B cell (primary cell): ENCODE data around the gene PCDH9. TPM values are rescaled to one million over a fixed set of nuclear protein-coding genes. Genes with fewer than 3 reads are reported as not detected.

Source experiments
- ATAC-seq: fragments of 200-7000 bp; cut with Tn5 transposase; one replicate; pipeline ENCODE4 v1.10.0; 2021; ENCODE audit warnings: low read depth, mild to moderate bottlenecking, moderate number of reproducible peaks, moderate library complexity
- CTCF ChIA-PET: fragments of 350-600 bp; sonication (Branson Sonifier 250); formaldehyde crosslinking; loops from one replicate; lab custom pipeline; 2021; ENCODE audit warnings: antibody characterized with exemption, inconsistent platforms; lab: Charles Lee
- POLR2A ChIA-PET: fragments of 350-600 bp; sonication (Branson Sonifier 250); formaldehyde crosslinking; loops from one replicate; lab custom pipeline; 2021; ENCODE audit warnings: antibody characterized with exemption; lab: Charles Lee
- DNase-seq: peaks from one replicate; pipeline ENCODE4 v3.0.0; 2013
- H2AFZ ChIP-seq: 2 replicates; pipeline ENCODE4 v1.6.1; 2012; ENCODE audit warnings: mild to moderate bottlenecking, low read depth, low read length; ENCODE audit not compliant: insufficient read depth, poor library complexity, severe bottlenecking
- H3K27ac ChIP-seq, 2 donors: 1 replicate in 1 of 2; 2 replicates in 1 of 2; pipeline ENCODE4 v1.5.1; 2012 to 2013; ENCODE audit warnings: low read length in 2 of 2, mild to moderate bottlenecking in 2 of 2, moderate library complexity in 1 of 2
- H3K27me3 ChIP-seq, 4 experiments: fragments of 200-600 bp in 1 of 4; sonication (generic) in 1 of 4; replicated peaks in 1 of 4; 1 replicate in 2 of 4; 2 replicates in 2 of 4; pipeline versions ENCODE4 v1.6.1 to v1.7.0; 2013 to 2016; ENCODE audit warnings: low read length in 3 of 4, mild to moderate bottlenecking in 2 of 4, mixed read lengths in 1 of 4, moderate library complexity in 1 of 4; ENCODE audit not compliant: insufficient read depth in 4 of 4, control insufficient read depth in 3 of 4; ENCODE audit errors: control extremely low read depth in 1 of 4
- H3K36me3 ChIP-seq, 2 experiments: replicated peaks in 1 of 2; 1 replicate in 1 of 2; 2 replicates in 1 of 2; pipeline versions ENCODE4 v1.6.1 to v1.7.1; 2013; ENCODE audit warnings: low read length in 1 of 2; ENCODE audit not compliant: insufficient read depth in 2 of 2, control insufficient read depth in 1 of 2; ENCODE audit errors: control extremely low read depth in 1 of 2, extremely low read depth in 1 of 2
- H3K4me1 ChIP-seq, 2 donors: fragments of 200-600 bp in 1 of 2; sonication (generic) in 1 of 2; 1 replicate in 1 of 2; 2 replicates in 1 of 2; pipeline versions ENCODE4 v1.5.1 to v1.6.1; 2013 to 2017; ENCODE audit warnings: low read length in 2 of 2; ENCODE audit not compliant: control insufficient read depth in 2 of 2, insufficient read depth in 2 of 2
- H3K4me2 ChIP-seq: replicated peaks from 2 replicates; pipeline ENCODE3; 2012; ENCODE audit warnings: mild to moderate bottlenecking, low read depth, low read length; ENCODE audit not compliant: poor library complexity, severe bottlenecking
- H3K4me3 ChIP-seq, 5 experiments: fragments of 200-600 bp in 1 of 5; sonication (generic) in 1 of 5; 1 replicate in 3 of 5; 2 replicates in 2 of 5; pipeline versions ENCODE4 v1.5.1 to v1.7.0; 2011 to 2016; ENCODE audit warnings: low read length in 4 of 5, mild to moderate bottlenecking in 4 of 5, low read depth in 2 of 5, control low read depth in 1 of 5, moderate library complexity in 1 of 5; ENCODE audit not compliant: insufficient read depth in 1 of 5; ENCODE audit errors: control extremely low read depth in 1 of 5, extremely low read depth in 1 of 5
- H3K79me2 ChIP-seq: fragments of 200-600 bp; sonication (generic); one replicate; pipeline ENCODE4 v1.6.0; 2016; ENCODE audit warnings: low read length; ENCODE audit not compliant: control insufficient read depth, insufficient read depth
- H3K9ac ChIP-seq: fragments of 200-600 bp; sonication (generic); 2 replicates; pipeline ENCODE4 v1.6.1; 2017; ENCODE audit warnings: mild to moderate bottlenecking, low read length, moderate library complexity
- H3K9me3 ChIP-seq, 3 donors: one replicate each; pipeline versions ENCODE4 v1.6.1 to v1.7.1; 2013; ENCODE audit warnings: low read length in 2 of 3; ENCODE audit not compliant: control insufficient read depth in 2 of 3, insufficient read depth in 1 of 3; ENCODE audit errors: control extremely low read depth in 1 of 3
- H4K20me1 ChIP-seq: 2 replicates; pipeline ENCODE4 v1.6.0; 2012; ENCODE audit warnings: mild to moderate bottlenecking, low read length; ENCODE audit not compliant: insufficient read depth, control insufficient read depth, poor library complexity, severe bottlenecking
- H3K27ac Mint-ChIP-seq: one replicate; pipeline ENCODE4 v1.8.0; 2021; ENCODE audit warnings: mixed read lengths
- H3K27me3 Mint-ChIP-seq: one replicate; pipeline ENCODE4 v1.8.0; 2021; ENCODE audit warnings: mixed read lengths
- H3K4me1 Mint-ChIP-seq: one replicate; pipeline ENCODE4 v1.8.0; 2021; ENCODE audit warnings: mixed read lengths
- H3K4me3 Mint-ChIP-seq: one replicate; pipeline ENCODE4 v1.8.0; 2021; ENCODE audit warnings: mixed read lengths
- H3K9me3 Mint-ChIP-seq: one replicate; pipeline ENCODE4 v1.8.0; 2022; ENCODE audit warnings: mixed read lengths; ENCODE audit not compliant: insufficient read depth
- CTCF ChIP-seq: fragments of 200-600 bp; IDR thresholded peaks from one replicate; pipeline ENCODE4 v1.8.0; 2022; ENCODE audit warnings: antibody characterized with exemption, mild to moderate bottlenecking
- EZH2 ChIP-seq: IDR thresholded peaks from 2 replicates; pipeline ENCODE4 v1.6.1; 2012; ENCODE audit warnings: borderline replicate concordance, low read depth, mild to moderate bottlenecking, moderate library complexity, low read length; ENCODE audit not compliant: insufficient read depth, poor library complexity, severe bottlenecking
- WGBS: methylation state at CpG from one replicate; pipeline ENCODE4 v1.1.5; 2013; ENCODE audit warnings: missing lambda C conversion rate; ENCODE audit not compliant: insufficient coverage; 5-methylcytosine and 5-hydroxymethylcytosine counted together
- intact Hi-C: fragments of 100-400 bp; cut with micrococcal nuclease; formaldehyde crosslinking; loops from one replicate; pipeline ENCODE4 v1.10.0; 2022
- polyA plus RNA-seq: library from polyadenylated mRNA; depleted of rRNA; stranded (reverse); fragments of >200 nt; gene quantifications from 2 replicates; pipeline ENCODE4 v1.2.3, GENCODE V29; 2012
- total RNA-seq, 2 donors: library from RNA; stranded (reverse); fragments of 120-200 nt in 1 of 2; gene quantifications; 1 replicate in 1 of 2; 2 replicates in 1 of 2; pipeline versions ENCODE4 v1.2.3 to v1.2.4, GENCODE V29; 2013 to 2022

Gene PCDH9
- total and polyA plus RNA-seq, 2 donors (not counting 1 experiment from before 2014, with no cell fraction given): 13.1 to 21.8 TPM

DNA sequence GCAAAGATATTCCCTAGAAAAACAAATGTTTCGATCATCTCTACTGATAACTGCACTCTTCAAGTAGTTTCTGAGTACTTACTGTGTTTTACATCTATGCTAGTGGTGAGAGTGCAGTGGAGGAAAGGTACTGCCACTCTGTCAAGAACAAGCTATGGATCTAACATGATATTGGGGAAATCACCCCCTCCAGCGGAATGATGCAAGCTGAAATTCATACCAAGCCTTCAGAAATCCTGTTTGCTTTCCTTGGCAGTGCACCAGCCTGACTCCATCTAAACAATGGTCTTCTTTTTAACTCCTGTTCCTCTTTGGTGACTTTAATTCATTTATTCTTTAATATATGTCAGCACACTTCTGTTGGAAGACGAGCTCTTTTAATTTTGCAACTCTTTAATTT, 238.0 kb downstream of the PCDH9 start:
- Mint-ChIP-seq H3K27me3 (no peaks in the 10 kb centered on the region), H3K4me3 (no peak overlapping the region), H3K27ac (no peak overlapping the region), H3K9me3 (no peaks in the 10 kb centered on the region), H3K4me1 (peaks cover 33% of the 10 kb centered on the region)
- H3K4me1 ChIP-seq: peaks cover 29 to 37% of the 10 kb centered on the region in 2 donors
- H3K4me2 ChIP-seq: no peak overlapping the region
- no peaks in the 10 kb centered on the region for H3K27me3 ChIP-seq
- peak overlapping the region; percentile 31 for H2AFZ ChIP-seq
- ATAC-seq (no peak), DNase-seq (no peak)
- H3K79me2 ChIP-seq: no peaks in the 10 kb centered on the region
- no peak overlapping the region for H3K4me3 ChIP-seq
- no peak overlapping the region for H3K9ac ChIP-seq
- no peaks in the 10 kb centered on the region for H3K9me3 ChIP-seq
- intact Hi-C loops: loop anchor here (10.0 kb wide), 1 partner anchor 337 kb away; no protein-coding TSS in a partner anchor
- no peaks in the 10 kb centered on the region for H4K20me1 ChIP-seq
- peak overlapping the region in 1 of 2 donors; percentile 59 for H3K27ac ChIP-seq
- no peaks in the 10 kb centered on the region for H3K36me3 ChIP-seq
- WGBS: no CpG with 5 or more reads among the region's 3 CpGs
- ChIA-PET CTCF (no interaction called here), POLR2A (interaction anchor here (0.7 kb wide), 1 partner anchor 399 kb away, joined by 3 read pairs; no protein-coding TSS in a partner anchor)
- TF ChIP-seq CTCF: no peak
- no peak for TF ChIP-seq EZH2

DNA sequence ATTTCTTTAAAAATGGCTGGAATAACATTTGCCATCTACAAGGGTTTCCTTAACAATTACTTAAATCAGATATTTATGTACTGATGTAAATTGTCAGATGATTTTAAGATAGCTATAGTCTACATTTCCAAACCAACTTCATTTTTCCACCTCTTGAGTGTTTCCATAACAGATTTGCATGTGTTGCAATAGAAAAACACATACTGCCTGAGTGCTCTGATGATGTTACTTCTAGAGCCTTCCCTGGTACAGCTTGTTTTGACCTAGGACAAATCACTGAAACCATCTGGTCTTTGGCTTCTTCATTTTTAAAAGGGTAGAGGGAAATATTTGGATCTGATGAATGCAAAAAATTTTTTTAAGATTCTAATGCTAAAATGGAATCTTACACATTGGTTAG, 245.9 kb downstream of the PCDH9 start:
- no peak overlapping the region for H3K4me2 ChIP-seq
- POLR2A ChIA-PET: no interaction called here
- H3K27ac ChIP-seq: no peak overlapping the region
- intact Hi-C loops: no loop called here
- H3K9me3 ChIP-seq: peaks cover 0 to 1% (median 0%) of the 10 kb centered on the region in 3 donors
- no peak for TF ChIP-seq CTCF
- no peak for TF ChIP-seq EZH2
- no peak for DNase-seq
- no peaks in the 10 kb centered on the region for H3K36me3 ChIP-seq
- Mint-ChIP-seq H3K27ac (no peak overlapping the region), H3K4me1 (peaks cover 2% of the 10 kb centered on the region), H3K9me3 (peaks cover 2% of the 10 kb centered on the region), H3K4me3 (no peak overlapping the region), H3K27me3 (no peaks in the 10 kb centered on the region)
- no peak overlapping the region for H2AFZ ChIP-seq
- CTCF ChIA-PET: no interaction called here
- no peaks in the 10 kb centered on the region for H3K27me3 ChIP-seq
- no peak for ATAC-seq
- H3K4me3 ChIP-seq: no peak overlapping the region
- H3K79me2 ChIP-seq: no peaks in the 10 kb centered on the region
- H3K4me1 ChIP-seq: no peaks in the 10 kb centered on the region
- no peaks in the 10 kb centered on the region for H4K20me1 ChIP-seq
- H3K9ac ChIP-seq: no peak overlapping the region
